B cell (primary cell): Measurements from ENCODE around the gene TBX15. TPM values are rescaled to one million over a fixed set of nuclear protein-coding genes. Genes with fewer than 3 reads are reported as not detected.

ENCODE experiments used
- ATAC-seq: fragments of 200-7000 bp; cut with Tn5 transposase; one replicate; pipeline ENCODE4 v1.10.0; 2021; ENCODE audit warnings: low read depth, mild to moderate bottlenecking, moderate number of reproducible peaks, moderate library complexity
- CTCF ChIA-PET: fragments of 350-600 bp; sonication (Branson Sonifier 250); formaldehyde crosslinking; loops from one replicate; lab custom pipeline; 2021; ENCODE audit warnings: antibody characterized with exemption, inconsistent platforms; lab: Charles Lee
- POLR2A ChIA-PET: fragments of 350-600 bp; sonication (Branson Sonifier 250); formaldehyde crosslinking; loops from one replicate; lab custom pipeline; 2021; ENCODE audit warnings: antibody characterized with exemption; lab: Charles Lee
- DNase-seq: peaks from one replicate; pipeline ENCODE4 v3.0.0; 2013
- H2AFZ ChIP-seq: 2 replicates; pipeline ENCODE4 v1.6.1; 2012; ENCODE audit warnings: mild to moderate bottlenecking, low read depth, low read length; ENCODE audit not compliant: insufficient read depth, poor library complexity, severe bottlenecking
- H3K27ac ChIP-seq, 2 donors: 1 replicate in 1 of 2; 2 replicates in 1 of 2; pipeline ENCODE4 v1.5.1; 2012 to 2013; ENCODE audit warnings: low read length in 2 of 2, mild to moderate bottlenecking in 2 of 2, moderate library complexity in 1 of 2
- H3K27me3 ChIP-seq, 4 experiments: fragments of 200-600 bp in 1 of 4; sonication (generic) in 1 of 4; replicated peaks in 1 of 4; 1 replicate in 2 of 4; 2 replicates in 2 of 4; pipeline versions ENCODE4 v1.6.1 to v1.7.0; 2013 to 2016; ENCODE audit warnings: low read length in 3 of 4, mild to moderate bottlenecking in 2 of 4, mixed read lengths in 1 of 4, moderate library complexity in 1 of 4; ENCODE audit not compliant: insufficient read depth in 4 of 4, control insufficient read depth in 3 of 4; ENCODE audit errors: control extremely low read depth in 1 of 4
- H3K36me3 ChIP-seq, 2 experiments: replicated peaks in 1 of 2; 1 replicate in 1 of 2; 2 replicates in 1 of 2; pipeline versions ENCODE4 v1.6.1 to v1.7.1; 2013; ENCODE audit warnings: low read length in 1 of 2; ENCODE audit not compliant: insufficient read depth in 2 of 2, control insufficient read depth in 1 of 2; ENCODE audit errors: control extremely low read depth in 1 of 2, extremely low read depth in 1 of 2
- H3K4me1 ChIP-seq, 2 donors: fragments of 200-600 bp in 1 of 2; sonication (generic) in 1 of 2; 1 replicate in 1 of 2; 2 replicates in 1 of 2; pipeline versions ENCODE4 v1.5.1 to v1.6.1; 2013 to 2017; ENCODE audit warnings: low read length in 2 of 2; ENCODE audit not compliant: control insufficient read depth in 2 of 2, insufficient read depth in 2 of 2
- H3K4me2 ChIP-seq: replicated peaks from 2 replicates; pipeline ENCODE3; 2012; ENCODE audit warnings: mild to moderate bottlenecking, low read depth, low read length; ENCODE audit not compliant: poor library complexity, severe bottlenecking
- H3K4me3 ChIP-seq, 5 experiments: fragments of 200-600 bp in 1 of 5; sonication (generic) in 1 of 5; 1 replicate in 3 of 5; 2 replicates in 2 of 5; pipeline versions ENCODE4 v1.5.1 to v1.7.0; 2011 to 2016; ENCODE audit warnings: low read length in 4 of 5, mild to moderate bottlenecking in 4 of 5, low read depth in 2 of 5, control low read depth in 1 of 5, moderate library complexity in 1 of 5; ENCODE audit not compliant: insufficient read depth in 1 of 5; ENCODE audit errors: control extremely low read depth in 1 of 5, extremely low read depth in 1 of 5
- H3K79me2 ChIP-seq: fragments of 200-600 bp; sonication (generic); one replicate; pipeline ENCODE4 v1.6.0; 2016; ENCODE audit warnings: low read length; ENCODE audit not compliant: control insufficient read depth, insufficient read depth
- H3K9ac ChIP-seq: fragments of 200-600 bp; sonication (generic); 2 replicates; pipeline ENCODE4 v1.6.1; 2017; ENCODE audit warnings: mild to moderate bottlenecking, low read length, moderate library complexity
- H3K9me3 ChIP-seq, 3 donors: one replicate each; pipeline versions ENCODE4 v1.6.1 to v1.7.1; 2013; ENCODE audit warnings: low read length in 2 of 3; ENCODE audit not compliant: control insufficient read depth in 2 of 3, insufficient read depth in 1 of 3; ENCODE audit errors: control extremely low read depth in 1 of 3
- H4K20me1 ChIP-seq: 2 replicates; pipeline ENCODE4 v1.6.0; 2012; ENCODE audit warnings: mild to moderate bottlenecking, low read length; ENCODE audit not compliant: insufficient read depth, control insufficient read depth, poor library complexity, severe bottlenecking
- H3K27ac Mint-ChIP-seq: one replicate; pipeline ENCODE4 v1.8.0; 2021; ENCODE audit warnings: mixed read lengths
- H3K27me3 Mint-ChIP-seq: one replicate; pipeline ENCODE4 v1.8.0; 2021; ENCODE audit warnings: mixed read lengths
- H3K4me1 Mint-ChIP-seq: one replicate; pipeline ENCODE4 v1.8.0; 2021; ENCODE audit warnings: mixed read lengths
- H3K4me3 Mint-ChIP-seq: one replicate; pipeline ENCODE4 v1.8.0; 2021; ENCODE audit warnings: mixed read lengths
- H3K9me3 Mint-ChIP-seq: one replicate; pipeline ENCODE4 v1.8.0; 2022; ENCODE audit warnings: mixed read lengths; ENCODE audit not compliant: insufficient read depth
- CTCF ChIP-seq: fragments of 200-600 bp; IDR thresholded peaks from one replicate; pipeline ENCODE4 v1.8.0; 2022; ENCODE audit warnings: antibody characterized with exemption, mild to moderate bottlenecking
- EZH2 ChIP-seq: IDR thresholded peaks from 2 replicates; pipeline ENCODE4 v1.6.1; 2012; ENCODE audit warnings: borderline replicate concordance, low read depth, mild to moderate bottlenecking, moderate library complexity, low read length; ENCODE audit not compliant: insufficient read depth, poor library complexity, severe bottlenecking
- WGBS: methylation state at CpG from one replicate; pipeline ENCODE4 v1.1.5; 2013; ENCODE audit warnings: missing lambda C conversion rate; ENCODE audit not compliant: insufficient coverage; 5-methylcytosine and 5-hydroxymethylcytosine counted together
- intact Hi-C: fragments of 100-400 bp; cut with micrococcal nuclease; formaldehyde crosslinking; loops from one replicate; pipeline ENCODE4 v1.10.0; 2022
- polyA plus RNA-seq: library from polyadenylated mRNA; depleted of rRNA; stranded (reverse); fragments of >200 nt; gene quantifications from 2 replicates; pipeline ENCODE4 v1.2.3, GENCODE V29; 2012
- total RNA-seq, 2 donors: library from RNA; stranded (reverse); fragments of 120-200 nt in 1 of 2; gene quantifications; 1 replicate in 1 of 2; 2 replicates in 1 of 2; pipeline versions ENCODE4 v1.2.3 to v1.2.4, GENCODE V29; 2013 to 2022

Gene TBX15
- total and polyA plus RNA-seq, 2 donors (not counting 1 experiment from before 2014, with no cell fraction given): 0.03 to 0.15 TPM

GRCh38 chr1:118974661-118975060 lies 13.5 kb downstream of the TBX15 start:
- H3K27me3 Mint-ChIP-seq: peaks cover 63% of the 10 kb centered on the region
- no peaks in the 10 kb centered on the region for H4K20me1 ChIP-seq

GRCh38 chr1:118973531-118974137 lies 14.5 kb downstream of the TBX15 start:
- no peaks in the 10 kb centered on the region for H3K79me2 ChIP-seq
- H3K4me1 ChIP-seq: no peaks in the 10 kb centered on the region
- Mint-ChIP-seq H3K9me3 (no peaks in the 10 kb centered on the region), H3K27ac (no peak overlapping the region), H3K4me3 (no peak overlapping the region), H3K4me1 (no peaks in the 10 kb centered on the region), H3K27me3 (peaks cover 59% of the 10 kb centered on the region)
- ATAC-seq (no peak), DNase-seq (no peak)
- ChIA-PET POLR2A (no interaction called here), CTCF (no interaction called here)
- H3K4me2 ChIP-seq: no peak overlapping the region
- no peaks in the 10 kb centered on the region for H3K36me3 ChIP-seq
- H4K20me1 ChIP-seq: no peaks in the 10 kb centered on the region
- H3K4me3 ChIP-seq: no peak overlapping the region
- no peak overlapping the region for H3K9ac ChIP-seq
- no peak overlapping the region for H3K27ac ChIP-seq
- TF ChIP-seq EZH2 (no peak), CTCF (no peak)
- H3K9me3 ChIP-seq: peaks cover 0 to 2% (median 0%) of the 10 kb centered on the region in 3 donors
- intact Hi-C loops: no loop called here
- no peak overlapping the region for H2AFZ ChIP-seq
- 91% methylated on average over 4 of the region's 5 CpGs for WGBS
- peaks cover 0 to 35% (median 14%) of the 10 kb centered on the region in 4 experiments for H3K27me3 ChIP-seq

More at GRCh38 chr1:118974661-118975060, 13.5 kb downstream of the TBX15 start:
- Histone ChIP-seq H3K36me3 (no peaks in the 10 kb centered on the region), H3K4me1 (peaks cover 9 to 10% of the 10 kb centered on the region in 2 donors), H3K4me2 (no peak overlapping the region), H3K79me2 (no peaks in the 10 kb centered on the region), H3K9ac (no peak overlapping the region), H3K27me3 (peaks cover 0 to 45% (median 23%) of the 10 kb centered on the region in 4 experiments), H3K9me3 (peaks cover 0 to 9% (median 3%) of the 10 kb centered on the region in 3 donors), H2AFZ (no peak overlapping the region), H3K27ac (no peak overlapping the region), H3K4me3 (no peak overlapping the region)
- no peak for TF ChIP-seq EZH2
- no peak for ATAC-seq
- WGBS: no CpG with 5 or more reads among the region's 4 CpGs
- ChIA-PET CTCF (interaction anchor here (0.5 kb wide), 1 partner anchor 72 kb away, joined by 4 read pairs; no protein-coding TSS in a partner anchor), POLR2A (no interaction called here)
- Mint-ChIP-seq H3K27ac (no peak overlapping the region), H3K9me3 (no peaks in the 10 kb centered on the region), H3K4me3 (no peak overlapping the region), H3K4me1 (peaks cover 4% of the 10 kb centered on the region)
- intact Hi-C loops: no loop called here
- DNase-seq: no peak
